Testis (tissue), 3 donors: ENCODE data around the gene RPL28. TPM values are rescaled to one million over a fixed set of nuclear protein-coding genes. Genes with fewer than 3 reads are reported as not detected.

Experiments
- DNase-seq: peaks from one replicate; pipeline ENCODE4 v3.0.0-alpha.2; 2019
- H3K27ac ChIP-seq, 2 donors: fragments of 200-600 bp; sonication (generic); one replicate each; pipeline ENCODE4 v1.5.1; 2019
- H3K27me3 ChIP-seq: fragments of 200-600 bp; sonication (generic); one replicate; pipeline ENCODE4 v1.5.1; 2019
- H3K36me3 ChIP-seq: fragments of 200-600 bp; sonication (generic); one replicate; pipeline ENCODE4 v1.5.1; 2017; ENCODE audit warnings: low read depth; ENCODE audit errors: missing control alignments
- H3K4me1 ChIP-seq: fragments of 200-600 bp; sonication (generic); one replicate; pipeline ENCODE4 v1.5.1; 2019
- H3K4me3 ChIP-seq, 2 donors: fragments of 200-600 bp; sonication (generic); one replicate each; pipeline ENCODE4 v1.5.1; 2017 to 2019
- H3K9me3 ChIP-seq: fragments of 200-600 bp; sonication (generic); one replicate; pipeline ENCODE4 v1.5.1; 2017
- CTCF ChIP-seq, 3 experiments: fragments of 450-650 bp in 2 of 3; fragments of 200-600 bp in 1 of 3; sonication (generic) in 1 of 3; IDR thresholded peaks; one replicate each; pipeline ENCODE4 v1.5.1; 2016 to 2019; ENCODE audit warnings: antibody characterized with exemption in 3 of 3, mild to moderate bottlenecking in 2 of 3, moderate library complexity in 1 of 3
- POLR2A ChIP-seq: fragments of 450-650 bp; IDR thresholded peaks from one replicate; pipeline ENCODE4 v1.6.1; 2017; ENCODE audit warnings: antibody characterized with exemption, mild to moderate bottlenecking, moderate library complexity
- WGBS, 2 donors: methylation state at CpG; one replicate each; pipeline ENCODE4 v1.1.5; 2018; 5-methylcytosine and 5-hydroxymethylcytosine counted together
- intact Hi-C: fragments of 100-400 bp; cut with DNase I; formaldehyde crosslinking; loops from one replicate; pipeline ENCODE4 v1.15.1; 2023; ENCODE audit warnings: low total_unique reads
- polyA plus RNA-seq: library from polyadenylated mRNA; stranded (reverse); fragments of 350-450 nt; fragmentation: Illumina TruSeq; extraction: RNeasy Lipid Tissue Mini Kit (QIAGEN cat#74804); gene quantifications from one replicate; pipeline ENCODE4 v1.2.3, GENCODE V29; 2014; ENCODE audit warnings: low read depth, low replicate concordance; ENCODE audit not compliant: insufficient read depth
- total RNA-seq, 2 donors: library from RNA; depleted of rRNA; stranded (reverse); fragments of >200 nt; gene quantifications; one replicate each; pipeline ENCODE4 v1.2.3, GENCODE V29; 2016

RPL28 gene
- total and polyA plus RNA-seq, 3 donors from 2014 or later, result 284 to 1,024 (median 624) TPM

- H3K27ac ChIP-seq, result no peak within 1 kb of the TSS
- WGBS, 2 donors, result 75 to 100% methylated on average over 2 to 27 of the region's 27 CpGs
- no peak for DNase-seq
- no peaks in the 10 kb centered on the region for H3K9me3 ChIP-seq
- no peaks in the 10 kb centered on the region for H3K27me3 ChIP-seq
- no peaks in the 10 kb centered on the region for H3K36me3 ChIP-seq
- TF ChIP-seq CTCF (IDR thresholded peaks at IDR 0.05), result no peak
- TF ChIP-seq POLR2A, result no peak
- H3K4me1 ChIP-seq, result no peaks in the 10 kb centered on the region
- no peak within 1 kb of the TSS for H3K4me3 ChIP-seq
- intact Hi-C loops, result no loop called here
These were observed 22.6 kb upstream of the RPL28 start, which contains the start of gene GARIN5B for GRCh38 chr19:55362990-55363716. GARIN5B (minus strand) TSS chr19:55363260; CDS start chr19:55363066, 194 bp downstream.

GRCh38 chr19:55365245-55365644, 20.5 kb upstream of the RPL28 start:
- Histone ChIP-seq H3K4me3 (no peak overlapping the region), H3K9me3 (no peaks in the 10 kb centered on the region), H3K4me1 (peaks cover 4% of the 10 kb centered on the region), H3K27me3 (no peaks in the 10 kb centered on the region), H3K36me3 (no peaks in the 10 kb centered on the region), H3K27ac (no peak overlapping the region)
- WGBS, 2 donors, result 87 to 97% methylated on average over 8 of the region's 8 CpGs
- intact Hi-C loops, result no loop called here
- no peak for TF ChIP-seq POLR2A
- no peak for DNase-seq

- H3K9me3 ChIP-seq, result no peaks in the 10 kb centered on the region
- intact Hi-C loops, result no loop called here
- no peak overlapping the region for H3K4me3 ChIP-seq
- H3K4me1 ChIP-seq, result peaks cover 6% of the 10 kb centered on the region
- H3K36me3 ChIP-seq, result no peaks in the 10 kb centered on the region
- H3K27me3 ChIP-seq, result no peaks in the 10 kb centered on the region
- H3K27ac ChIP-seq, result no peak overlapping the region
- WGBS, 2 donors, result 81 to 86% methylated on average over 19 of the region's 19 CpGs
- TF ChIP-seq CTCF (IDR thresholded peaks at IDR 0.05) (no peak), POLR2A (no peak)
- DNase-seq, result no peak
These were observed 19.8 kb upstream of the RPL28 start for GRCh38 chr19:55365964-55366363.

- Histone ChIP-seq H3K9me3 (no peaks in the 10 kb centered on the region), H3K36me3 (no peaks in the 10 kb centered on the region), H3K27me3 (no peaks in the 10 kb centered on the region), H3K27ac (no peak overlapping the region), H3K4me1 (peaks cover 6% of the 10 kb centered on the region), H3K4me3 (no peak overlapping the region)
- 93 to 100% methylated on average over 2 to 3 of the region's 3 CpGs for whole genome bisulfite sequencing, 2 donors
- DNase-seq, result no peak
- TF ChIP-seq POLR2A, result no peak
- no peak for TF ChIP-seq CTCF (IDR thresholded peaks at IDR 0.05)
- intact Hi-C loops, result no loop called here
These were observed 18.9 kb upstream of the RPL28 start for GRCh38 chr19:55366790-55367189.

GRCh38 chr19:55368106-55368505, 17.6 kb upstream of the RPL28 start:
- no peak for DNase-seq
- H3K27me3 ChIP-seq, result no peaks in the 10 kb centered on the region
- 80 to 87% methylated on average over 2 to 16 of the region's 16 CpGs for WGBS, 2 donors

More at GRCh38 chr19:55368106-55368505, 17.6 kb upstream of the RPL28 start:
- Histone ChIP-seq H3K9me3 (no peaks in the 10 kb centered on the region), H3K27ac (no peak overlapping the region), H3K4me3 (no peak overlapping the region), H3K4me1 (peaks cover 6% of the 10 kb centered on the region), H3K36me3 (no peaks in the 10 kb centered on the region)
- TF ChIP-seq CTCF (IDR thresholded peaks at IDR 0.05), result no peak
- TF ChIP-seq POLR2A, result no peak
- intact Hi-C loops, result no loop called here
